GM12875 (cell line): Measurements from ENCODE around the gene HELZ2.
A peak's percentile ranks its signal among the peaks of the same experiment; 100 is the strongest.

ENCODE experiments used
- H3K4me3 ChIP-seq: one replicate; pipeline ENCODE4 v1.5.1; 2011; ENCODE audit warnings: low read depth, low read length, control low read depth
- CTCF ChIP-seq: IDR thresholded peaks from 2 replicates; pipeline ENCODE4 v1.5.1; 2011; ENCODE audit warnings: low read depth, mild to moderate bottlenecking, control low read depth, inconsistent platforms, low read length, moderate library complexity, borderline replicate concordance; ENCODE audit not compliant: insufficient read depth

The HELZ2 gene

GRCh38 chr20:63541371-63541770 is 32.7 kb downstream of the HELZ2 start:
- H3K4me3 ChIP-seq = no peak overlapping the region
- TF ChIP-seq CTCF = no peak

GRCh38 chr20:63540417-63541186 is 33.4 kb downstream of the HELZ2 start:
- TF ChIP-seq CTCF = no peak
- H3K4me3 ChIP-seq = no peak overlapping the region

GRCh38 chr20:63539441-63540370 is 34.3 kb downstream of the HELZ2 start:
- TF ChIP-seq CTCF = no peak
- H3K4me3 ChIP-seq = no peak overlapping the region

- no peak overlapping the region for H3K4me3 ChIP-seq
- TF ChIP-seq CTCF = no peak
Observed at GRCh38 chr20:63539092-63539430, 35.0 kb downstream of the HELZ2 start.

- no peak overlapping the region for H3K4me3 ChIP-seq
- no peak for TF ChIP-seq CTCF
Observed at GRCh38 chr20:63538204-63539091, 35.6 kb downstream of the HELZ2 start.

- TF ChIP-seq CTCF = peak; percentile 99
- H3K4me3 ChIP-seq = peak overlapping the region; percentile 48
Observed at GRCh38 chr20:63537525-63538203, 36.4 kb downstream of the HELZ2 start.
